Skin epidermis (tissue), 12 donors: ENCODE data around the gene LRWD1.
A peak's percentile ranks its signal among the peaks of the same experiment; 100 is the strongest.
"Not testable (repeated sequence)": the region's sequence is repeated elsewhere in the genome, so short reads cannot be mapped to it uniquely, and the experiment has no call there.

Experiments
- H3K27ac ChIP-seq, 21 experiments: fragments of 200-600 bp; sonication (generic) in 11 of 21; one replicate each; pipeline ENCODE4 v1.5.0; 2020; ENCODE audit warnings: mild to moderate bottlenecking in 3 of 21, inconsistent platforms in 2 of 21, moderate library complexity in 2 of 21
- H3K4me3 ChIP-seq, 7 experiments: fragments of 200-600 bp; sonication (generic) in 2 of 7; one replicate each; pipeline ENCODE4 v1.5.0; 2020; ENCODE audit warnings: inconsistent platforms in 2 of 7, mild to moderate bottlenecking in 2 of 7, moderate library complexity in 1 of 7

Gene LRWD1

DNA sequence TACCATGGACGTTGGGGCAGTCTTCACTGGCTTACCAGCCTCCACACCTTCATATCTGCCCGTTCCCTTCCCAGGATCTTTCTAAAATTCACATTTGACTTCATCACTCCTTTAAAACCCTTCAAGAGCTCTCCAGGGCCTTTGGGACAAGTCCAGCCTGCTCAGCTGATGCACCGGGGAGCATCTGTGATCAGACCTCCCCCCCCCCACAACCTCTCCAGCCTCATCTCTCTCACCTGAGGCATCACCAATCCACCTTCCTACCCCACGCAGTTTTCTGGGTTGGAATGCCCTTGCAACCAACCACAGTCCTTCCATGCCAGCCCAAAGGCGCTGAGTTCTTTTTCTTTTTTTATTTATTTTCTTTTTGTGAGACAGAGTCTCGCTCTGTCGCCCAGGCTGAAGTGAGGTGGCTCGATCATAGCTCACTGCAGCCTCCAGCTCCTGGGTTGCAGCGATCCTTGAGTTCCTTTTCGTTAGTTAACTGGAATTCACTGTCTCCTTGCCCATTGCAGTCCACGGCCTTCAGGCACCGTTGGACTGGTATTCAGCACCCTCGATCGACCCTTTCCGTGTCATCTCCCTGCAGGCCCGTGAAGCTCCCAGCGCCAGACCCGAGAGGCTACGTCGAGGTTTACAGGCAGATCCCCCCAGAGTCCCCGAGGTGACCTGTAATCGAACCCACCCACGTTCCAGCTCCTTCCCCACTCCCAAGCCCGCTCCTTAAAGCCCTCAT lies 775 bp upstream of the LRWD1 start:
- Histone ChIP-seq H3K27ac (peak overlapping the region; percentile 55 to 93 (median 85)), H3K4me3 (peak overlapping the region; percentile 79 to 100 (median 86))

DNA sequence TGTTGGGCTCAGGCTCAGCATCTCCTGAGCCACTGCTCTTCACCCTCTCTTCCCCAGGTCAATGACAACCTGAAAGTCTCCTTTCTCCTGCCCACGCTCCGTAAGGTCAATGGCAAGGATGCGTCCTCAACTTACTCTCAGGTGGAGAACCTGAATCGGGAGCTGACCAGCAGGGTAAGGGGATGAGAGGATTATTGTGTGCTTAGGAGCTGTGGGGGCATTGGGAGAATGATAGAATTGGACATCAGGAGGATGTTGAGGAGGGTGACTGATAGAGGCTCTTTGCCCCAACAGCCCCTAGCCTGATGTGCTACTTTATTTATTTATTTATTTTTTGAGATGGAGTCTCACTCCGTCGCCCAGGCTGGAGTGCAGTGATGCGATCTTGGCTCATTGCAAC lies 1.3 kb downstream of the LRWD1 start:
- peak overlapping the region in 1 of 7 experiments; percentile 99 for H3K4me3 ChIP-seq

DNA sequence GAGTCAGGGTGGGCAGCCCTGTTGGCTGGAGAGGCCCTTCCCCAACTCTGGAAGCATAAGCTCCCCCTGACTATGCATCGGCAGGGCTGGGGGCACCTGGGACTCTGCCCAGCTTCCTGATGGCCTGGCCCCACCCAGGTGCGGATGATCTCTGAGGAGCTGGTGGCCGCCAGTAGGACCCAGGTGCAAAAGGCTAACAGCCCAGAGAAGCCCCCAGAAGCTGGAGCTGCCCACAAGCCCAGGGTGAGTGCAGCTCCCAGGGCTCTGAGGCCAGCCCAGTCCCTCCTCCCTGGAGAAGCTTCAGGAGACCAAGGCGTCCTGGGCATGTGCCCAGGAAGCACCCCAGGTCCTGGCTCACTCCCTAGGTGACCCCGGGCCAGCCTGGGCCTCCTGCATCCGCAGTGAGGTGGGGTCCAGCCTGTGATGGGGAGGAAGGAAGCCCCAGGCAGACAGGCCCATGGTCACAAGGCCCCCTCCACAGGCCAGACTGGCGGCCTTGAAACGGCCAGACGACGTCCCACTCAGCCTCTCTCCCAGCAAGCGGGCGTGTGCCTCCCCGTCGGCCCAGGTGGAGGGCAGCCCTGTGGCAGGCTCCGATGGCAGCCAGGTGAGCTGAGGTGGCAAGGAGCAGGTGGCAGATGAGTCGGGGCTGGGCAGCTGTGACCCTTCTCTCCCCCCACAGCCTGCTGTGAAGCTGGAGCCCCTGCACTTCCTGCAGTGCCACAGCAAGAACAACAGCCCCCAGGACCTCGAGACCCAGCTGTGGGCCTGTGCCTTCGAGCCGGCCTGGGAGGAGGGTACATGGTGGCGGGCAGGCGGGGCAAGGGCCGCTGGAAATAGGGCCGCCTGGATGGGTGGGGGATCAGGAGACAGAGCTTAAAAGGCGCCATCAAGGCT lies 3.0 kb downstream of the LRWD1 start:
- Histone ChIP-seq H3K4me3 (no peak overlapping the region), H3K27ac (no peak overlapping the region)

More for the DNA sequence above, 1.3 kb downstream of the LRWD1 start:
- H3K27ac ChIP-seq = peak overlapping the region in 1 of 21 experiments; percentile 86

DNA sequence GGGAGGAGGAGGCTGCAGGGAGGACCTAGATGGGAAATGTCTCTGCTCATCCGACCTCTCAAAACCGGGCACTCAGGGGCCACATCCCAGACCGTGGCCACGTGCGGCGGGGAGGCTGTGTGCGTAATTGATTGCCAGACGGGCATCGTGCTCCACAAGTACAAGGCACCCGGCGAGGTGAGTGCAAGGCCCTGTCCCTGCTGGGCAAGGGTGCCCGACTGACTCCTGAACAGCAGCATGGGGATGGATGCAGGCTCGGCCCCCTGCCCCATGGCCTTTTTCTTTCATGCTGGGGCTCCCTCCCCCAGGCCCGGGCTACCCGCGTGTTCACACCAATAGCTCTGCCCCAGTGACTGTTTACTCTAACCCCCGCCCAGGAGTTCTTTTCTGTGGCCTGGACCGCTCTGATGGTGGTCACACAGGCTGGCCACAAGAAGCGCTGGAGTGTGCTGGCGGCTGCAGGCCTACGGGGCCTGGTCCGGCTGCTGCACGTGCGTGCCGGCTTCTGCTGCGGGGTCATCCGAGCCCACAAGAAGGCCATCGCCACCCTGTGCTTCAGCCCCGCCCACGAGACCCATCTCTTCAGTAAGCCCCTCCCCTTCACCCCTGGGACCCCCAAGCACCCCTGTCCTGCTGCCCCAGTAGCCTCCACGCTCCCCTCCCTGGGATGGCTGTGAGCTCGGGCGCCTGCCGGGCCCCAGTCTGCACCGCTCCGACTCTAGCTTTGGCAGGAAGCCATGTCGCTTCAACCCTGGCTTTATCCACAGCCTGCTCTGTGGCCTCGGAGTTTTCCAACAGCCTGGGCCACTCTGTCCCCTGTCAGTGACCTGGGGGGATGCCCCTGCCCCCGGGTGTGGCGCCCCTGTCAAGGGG lies 3.9 kb downstream of the LRWD1 start:
- no peak overlapping the region for H3K27ac ChIP-seq
- H3K4me3 ChIP-seq = no peak overlapping the region

DNA sequence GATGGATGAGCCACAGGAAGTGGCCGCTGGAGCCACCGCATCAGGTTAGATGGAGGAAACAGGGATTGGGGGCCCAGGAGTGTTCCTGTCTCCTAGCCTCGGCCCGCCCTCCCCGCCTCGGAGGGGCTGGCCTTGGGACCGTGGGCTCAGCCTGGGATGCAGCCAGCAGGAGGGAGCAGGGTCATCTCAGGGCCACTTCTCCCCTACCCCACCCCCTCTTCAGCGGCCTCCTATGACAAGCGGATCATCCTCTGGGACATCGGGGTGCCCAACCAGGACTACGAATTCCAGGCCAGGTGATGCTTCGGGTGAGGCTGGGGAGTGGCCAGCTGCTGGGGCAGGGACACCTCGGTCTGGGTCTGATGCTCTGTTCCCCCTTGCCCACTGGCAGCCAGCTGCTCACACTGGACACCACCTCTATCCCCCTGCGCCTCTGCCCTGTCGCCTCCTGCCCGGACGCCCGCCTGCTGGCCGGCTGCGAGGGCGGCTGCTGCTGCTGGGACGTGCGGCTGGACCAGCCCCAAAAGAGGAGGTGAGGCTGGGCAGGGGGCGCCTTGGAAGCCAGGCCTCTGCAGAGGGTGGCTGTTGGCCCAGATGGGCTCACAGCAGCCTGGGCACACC lies 4.7 kb downstream of the LRWD1 start:
- Histone ChIP-seq H3K27ac (no peak overlapping the region), H3K4me3 (no peak overlapping the region)

DNA sequence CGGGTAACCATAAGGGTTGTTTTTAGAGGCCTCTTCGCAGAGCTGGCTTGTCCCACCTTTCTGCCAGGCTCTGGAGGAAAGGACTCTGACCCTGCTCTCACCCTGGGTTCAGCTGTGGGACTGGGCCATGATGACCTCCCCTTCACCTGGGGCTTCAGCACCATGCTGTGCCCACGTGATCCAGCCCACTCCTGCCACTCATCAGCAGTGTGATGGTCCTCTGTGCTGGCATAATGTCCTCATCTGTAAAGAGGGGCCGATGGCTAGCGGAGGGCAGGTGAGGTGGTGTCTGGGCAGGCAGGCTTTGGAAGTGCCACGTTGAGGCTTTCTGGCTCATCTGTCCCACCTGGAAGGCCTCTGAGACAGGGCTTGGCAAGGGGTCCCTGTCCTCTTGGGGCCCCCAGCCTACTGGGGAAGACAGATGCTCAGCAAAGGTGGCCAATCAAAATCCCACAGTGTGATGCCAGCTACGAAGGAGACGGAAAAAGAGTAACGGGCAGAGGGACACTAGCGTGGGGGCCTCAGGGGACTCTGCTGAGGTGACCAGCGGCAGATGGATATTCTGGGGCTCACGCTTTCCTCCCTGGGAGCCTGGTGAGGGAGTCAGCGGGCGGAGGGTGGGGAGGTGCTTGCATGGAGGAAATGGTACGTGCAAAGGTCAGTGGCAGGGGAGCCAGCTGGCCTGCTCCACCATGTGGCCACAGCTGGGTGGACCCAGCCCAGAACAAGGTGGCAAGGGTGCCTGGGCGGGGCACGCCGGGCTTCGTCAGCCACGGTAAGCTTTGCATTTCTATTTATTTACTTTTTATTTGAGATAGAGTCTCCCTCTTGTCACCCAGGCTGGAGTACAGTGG lies 5.4 kb downstream of the LRWD1 start:
- H3K27ac ChIP-seq = no peak overlapping the region
- H3K4me3 ChIP-seq = no peak overlapping the region

DNA sequence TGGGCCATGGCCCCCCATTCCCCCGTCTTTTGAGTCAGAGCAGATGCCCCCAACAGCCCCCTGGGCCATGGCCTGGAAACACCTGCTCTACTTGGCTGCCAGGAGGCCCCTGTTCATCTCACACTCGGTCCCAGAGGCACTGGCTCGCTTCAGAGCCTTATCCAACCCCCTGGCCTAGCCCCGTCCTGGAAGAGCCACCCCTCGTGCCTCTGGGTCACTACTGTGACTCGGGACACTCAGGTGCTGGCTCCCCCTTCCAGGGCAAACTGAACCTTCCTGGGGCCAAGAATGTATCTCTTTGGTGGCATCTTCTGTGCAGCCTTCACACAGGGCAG lies 7.0 kb downstream of the LRWD1 start:
- no peak overlapping the region for H3K27ac ChIP-seq
- no peak overlapping the region for H3K4me3 ChIP-seq

DNA sequence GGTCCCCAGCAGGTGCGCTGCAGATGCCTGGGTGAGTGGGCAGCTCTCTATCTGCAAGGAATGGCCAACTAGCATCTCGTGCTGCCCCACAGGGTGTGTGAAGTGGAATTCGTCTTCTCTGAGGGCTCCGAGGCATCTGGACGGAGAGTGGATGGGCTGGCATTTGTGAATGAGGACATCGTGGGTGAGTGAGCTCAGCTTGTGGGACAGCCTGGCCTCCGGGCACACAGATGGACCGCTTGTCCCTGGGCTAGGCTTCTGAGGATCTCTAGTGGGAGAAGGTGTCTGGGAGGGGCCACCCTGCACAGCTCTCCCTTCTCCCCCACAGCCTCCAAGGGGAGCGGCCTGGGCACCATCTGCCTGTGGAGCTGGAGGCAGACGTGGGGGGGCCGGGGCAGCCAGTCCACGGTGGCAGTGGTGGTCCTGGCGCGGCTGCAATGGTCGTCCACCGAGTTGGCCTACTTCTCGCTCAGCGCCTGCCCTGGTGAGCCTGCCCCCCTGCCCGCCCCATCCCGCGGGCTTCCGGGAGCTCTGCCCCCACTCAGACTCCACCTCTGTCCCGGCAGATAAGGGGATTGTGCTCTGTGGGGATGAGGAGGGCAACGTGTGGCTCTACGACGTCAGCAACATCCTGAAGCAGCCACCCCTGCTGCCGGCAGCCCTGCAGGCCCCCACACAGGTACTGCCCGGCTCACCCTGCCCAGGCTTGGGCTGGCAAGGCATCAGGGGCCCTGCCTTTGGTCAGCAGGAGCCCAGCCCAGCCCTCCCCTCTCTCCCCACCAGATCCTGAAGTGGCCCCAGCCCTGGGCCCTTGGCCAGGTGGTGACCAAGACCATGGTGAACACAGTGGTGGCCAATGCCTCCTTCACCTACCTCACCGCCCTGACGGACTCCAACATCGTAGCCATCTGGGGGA lies 7.6 kb downstream of the LRWD1 start:
- no peak overlapping the region for H3K4me3 ChIP-seq
- H3K27ac ChIP-seq = no peak overlapping the region

DNA sequence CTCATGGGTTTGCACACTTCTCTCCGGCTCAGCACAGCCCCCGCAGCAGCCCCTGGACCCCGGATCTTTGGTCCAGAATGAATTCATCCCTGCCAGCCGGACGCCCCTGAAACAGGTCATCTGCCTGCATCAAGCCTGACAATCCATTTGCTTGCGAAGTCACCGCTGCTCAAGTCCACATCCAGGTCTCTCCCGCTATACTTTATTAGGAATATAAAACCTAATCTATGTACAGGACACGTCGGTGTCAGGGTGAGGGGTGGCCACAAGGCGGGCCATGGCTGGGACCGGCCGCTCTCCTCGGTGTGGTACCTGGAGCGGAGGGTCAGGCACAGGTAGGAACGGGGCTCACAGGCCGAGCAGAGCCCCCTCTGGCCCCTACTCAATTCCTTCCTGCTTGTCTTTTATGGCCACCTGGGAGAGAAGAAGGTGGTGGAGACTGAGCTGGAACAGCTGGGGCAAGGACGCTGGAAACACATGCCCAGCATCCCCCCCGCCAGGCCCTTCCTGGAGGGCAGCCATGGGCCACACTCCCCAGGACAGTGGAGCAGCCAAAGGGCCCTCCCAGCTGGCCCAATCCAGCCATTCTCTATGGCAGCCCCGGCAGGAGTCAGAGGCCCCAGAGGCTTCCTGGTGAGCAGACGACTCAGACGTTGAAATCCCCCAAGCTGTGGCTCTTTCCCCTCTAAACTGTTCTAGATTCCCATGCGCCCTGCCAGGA lies 8.6 kb downstream of the LRWD1 start:
- Histone ChIP-seq H3K4me3 (no peak overlapping the region), H3K27ac (no peak overlapping the region)

DNA sequence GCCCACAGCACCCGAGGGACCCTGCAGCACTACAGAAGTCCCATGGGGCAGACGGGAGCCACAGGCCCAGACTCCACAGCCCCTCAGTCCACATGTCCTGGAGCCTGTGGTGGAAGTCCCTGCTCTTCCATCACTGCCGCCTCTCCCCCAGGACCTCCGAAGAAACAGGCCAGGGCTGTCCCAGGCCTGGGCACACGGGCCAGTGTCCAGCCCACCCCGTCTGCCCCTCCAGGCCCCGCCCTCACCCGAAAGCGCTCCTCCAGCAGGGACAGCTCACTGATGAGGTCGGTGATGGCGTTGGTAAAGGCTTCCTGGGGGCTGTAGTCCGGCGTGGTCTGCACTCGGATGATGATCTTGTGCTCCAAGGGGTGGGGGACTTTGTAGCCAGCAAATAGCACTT lies 9.3 kb downstream of the LRWD1 start:
- H3K4me3 ChIP-seq, H3K27ac ChIP-seq: not testable (repeated sequence)

DNA sequence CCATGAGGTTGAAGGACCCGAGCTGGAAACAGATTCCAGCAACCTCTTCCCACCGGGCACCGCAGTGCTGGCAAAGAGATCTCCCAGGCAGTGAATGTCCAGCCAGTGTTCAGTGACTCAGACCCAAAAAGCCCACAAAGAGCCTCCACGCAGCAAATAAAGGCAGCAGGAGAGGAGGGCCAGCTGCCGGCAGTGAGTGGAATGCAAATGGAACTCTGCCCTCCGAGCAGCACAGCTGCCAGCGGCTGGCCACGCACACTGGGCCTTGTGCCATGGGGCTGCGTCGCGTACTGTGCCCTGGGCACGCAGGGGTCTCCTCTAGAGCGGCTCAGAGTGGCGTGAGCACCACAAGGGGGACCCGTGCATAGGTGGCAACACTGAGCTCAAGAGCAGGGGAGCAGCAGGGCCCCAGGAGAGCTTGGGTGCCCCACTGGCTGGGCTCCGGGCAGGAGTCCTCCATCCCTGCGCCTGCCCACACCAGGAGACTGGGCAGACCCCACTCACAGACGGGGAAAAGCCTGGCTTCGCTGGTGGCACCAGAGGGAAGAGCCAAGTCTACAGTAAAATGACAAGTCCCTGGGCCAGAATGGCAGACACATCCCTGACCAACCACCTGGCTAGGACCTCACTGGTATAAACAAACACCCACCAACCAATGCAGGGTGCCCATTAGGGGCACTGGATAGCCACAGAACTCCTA lies 10.1 kb downstream of the LRWD1 start:
- H3K27ac ChIP-seq, H3K4me3 ChIP-seq: not testable (repeated sequence)

DNA sequence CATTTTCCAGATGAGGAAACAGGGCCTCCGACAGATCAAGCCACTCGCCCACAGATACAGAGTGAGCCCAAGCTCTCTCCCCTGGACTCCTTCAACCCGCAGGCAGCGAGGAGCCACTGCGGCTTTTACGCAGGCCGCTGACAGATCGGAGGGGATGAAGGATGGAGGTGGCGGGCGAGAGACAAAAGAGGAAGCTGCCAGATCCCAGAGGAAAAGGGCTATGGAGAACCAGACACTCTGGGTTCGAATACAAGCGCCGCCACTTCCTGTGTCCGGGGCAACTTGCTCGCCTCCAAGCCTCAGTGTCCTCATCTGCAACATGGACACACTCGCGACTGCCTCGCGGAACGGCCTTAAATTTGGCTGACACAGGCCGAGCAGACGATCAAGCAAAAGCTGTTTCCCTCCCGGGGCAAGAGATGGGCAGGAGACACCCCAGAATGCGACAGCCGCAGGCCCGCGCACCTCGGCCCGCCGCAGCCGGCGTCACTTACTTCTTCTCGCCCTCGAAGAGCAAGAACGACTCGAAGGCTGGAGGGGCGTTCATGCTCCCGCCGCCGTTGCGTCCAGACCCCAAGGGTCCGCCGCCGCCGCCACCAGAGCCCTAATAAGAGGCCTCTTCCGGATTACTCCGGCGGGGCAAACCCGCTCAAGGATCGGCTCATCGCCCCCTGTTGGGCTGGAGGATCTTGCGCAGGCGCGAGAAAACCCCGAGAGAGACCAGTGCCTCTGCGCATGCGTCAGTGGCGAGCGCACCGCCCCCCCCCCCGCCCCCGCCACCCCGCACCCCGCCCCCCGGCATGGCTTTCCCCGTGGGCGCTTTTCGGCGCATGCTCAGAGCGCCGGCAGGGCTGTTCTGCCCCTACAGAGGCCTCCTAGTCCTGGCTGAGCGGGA lies 13.8 kb downstream of the LRWD1 start, which contains the start of gene POLR2J:
Gene POLR2J (minus strand): TSS at position 609 of the 895 bp plus-strand sequence. CDS start 62 bp downstream, at position 547.
- peak within 1 kb of the TSS in 10 of 21 experiments; percentile 41 to 79 (median 53) for H3K27ac ChIP-seq
- peak within 1 kb of the TSS; percentile 25 to 54 (median 35) for H3K4me3 ChIP-seq

DNA sequence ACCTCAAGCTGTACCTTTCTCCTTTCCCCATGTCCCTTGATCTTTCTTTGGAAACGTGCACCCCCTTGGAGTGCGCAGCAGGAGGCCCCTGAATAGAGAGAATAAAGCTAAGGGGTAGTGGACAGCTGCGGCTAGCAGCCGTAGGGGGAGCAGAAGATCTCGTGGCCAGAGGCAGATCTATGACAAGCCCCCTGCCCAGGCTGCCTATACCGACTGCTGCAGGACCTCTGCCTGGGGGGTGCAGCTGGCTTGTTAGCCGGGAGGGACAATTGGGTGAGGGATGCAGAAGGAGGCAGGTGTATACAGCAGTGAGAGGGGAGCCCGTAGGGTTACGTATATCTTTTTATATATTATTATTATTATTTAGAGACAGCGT lies 14.4 kb downstream of the LRWD1 start:
- not testable (repeated sequence) for H3K27ac ChIP-seq
- peak overlapping the region in 1 of 7 experiments; percentile 33 for H3K4me3 ChIP-seq

DNA sequence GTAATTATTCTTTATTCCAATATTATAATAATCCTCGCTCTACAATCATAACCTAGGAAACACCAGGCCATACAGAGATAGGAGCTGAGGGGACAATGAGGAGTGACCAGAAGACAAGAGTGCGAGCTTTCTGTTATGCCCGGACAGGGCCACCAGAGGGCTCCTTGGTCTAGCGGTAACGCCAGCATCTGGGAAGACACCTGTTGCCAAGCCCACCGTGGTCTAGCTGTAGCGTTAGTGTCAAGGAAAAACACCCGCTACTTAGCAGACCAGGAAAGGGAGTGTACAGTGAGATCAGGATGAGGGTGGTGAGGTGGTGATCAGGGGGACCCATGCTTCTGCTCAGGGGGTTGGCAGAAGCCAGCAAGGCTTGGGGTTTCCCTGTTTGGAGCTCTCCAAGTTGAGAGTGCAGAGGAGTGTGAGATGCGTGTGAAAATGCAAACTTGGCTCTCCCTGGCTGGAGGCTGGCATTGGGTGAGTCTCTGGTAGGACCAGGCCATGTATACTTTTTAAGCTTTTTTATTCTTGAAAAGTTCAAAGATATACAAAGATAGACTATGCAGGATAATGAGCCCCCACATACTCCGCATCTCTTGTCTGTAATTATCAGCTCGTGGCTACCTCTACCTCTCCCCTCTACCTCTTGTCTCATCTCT lies 15.3 kb downstream of the LRWD1 start:
- H3K4me3 ChIP-seq = not testable (repeated sequence)

DNA sequence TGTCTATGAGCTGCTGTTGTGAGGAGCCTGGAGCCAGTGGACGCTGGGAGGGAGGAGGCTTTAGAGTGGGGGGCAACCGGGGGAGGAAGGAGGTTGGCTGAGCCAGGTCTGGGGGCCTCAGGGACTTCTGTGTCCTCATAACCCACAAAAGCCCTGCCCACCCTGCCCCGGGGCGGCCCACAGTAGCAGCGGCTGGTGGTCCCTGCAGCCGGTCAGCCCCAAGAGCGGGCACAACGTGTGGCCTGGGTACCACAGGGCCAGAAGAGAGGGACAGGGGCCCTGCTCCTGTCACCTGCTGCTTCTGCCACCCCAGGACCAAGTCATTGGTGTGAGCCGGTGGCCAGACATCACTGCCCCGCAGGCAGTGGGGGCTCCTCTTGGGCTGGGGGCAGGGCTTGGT lies 17.2 kb downstream of the LRWD1 start:
- not testable (repeated sequence) for H3K27ac ChIP-seq, H3K4me3 ChIP-seq

More for the DNA sequence above, 15.3 kb downstream of the LRWD1 start:
- H3K27ac ChIP-seq = not testable (repeated sequence)
